CD1c-positive myeloid dendritic cell (primary cell): Measurements from ENCODE around the gene GABBR2.
"Not testable (repeated sequence)": the region's sequence is repeated elsewhere in the genome, so short reads cannot be mapped to it uniquely, and the experiment has no call there.

Experiments
- DNase-seq: peaks from one replicate; pipeline ENCODE4 v3.0.0-alpha.2; 2016; ENCODE audit errors: extremely low spot score

GABBR2 gene

DNA sequence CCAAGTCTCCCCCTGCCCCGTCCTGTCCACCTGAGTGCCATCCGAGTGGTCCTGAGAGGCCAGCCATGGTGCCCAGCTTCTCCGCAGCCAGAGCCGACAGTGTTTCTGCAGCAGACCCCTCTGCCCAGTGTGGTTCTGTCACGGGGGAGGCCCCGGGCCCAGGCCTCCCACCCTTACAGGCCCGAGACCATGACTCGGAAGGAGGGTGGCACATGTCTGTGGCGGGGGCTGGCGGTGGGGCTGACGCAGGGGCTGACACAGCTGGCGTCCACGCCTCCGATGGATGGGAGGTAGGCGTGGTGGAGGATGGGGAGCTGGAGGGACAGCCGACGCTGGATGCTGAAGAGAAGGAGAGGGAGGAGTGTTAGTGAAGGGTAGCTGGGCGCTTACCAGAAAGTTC is 418.3 kb downstream of the GABBR2 start:
- no peak for DNase-seq

DNA sequence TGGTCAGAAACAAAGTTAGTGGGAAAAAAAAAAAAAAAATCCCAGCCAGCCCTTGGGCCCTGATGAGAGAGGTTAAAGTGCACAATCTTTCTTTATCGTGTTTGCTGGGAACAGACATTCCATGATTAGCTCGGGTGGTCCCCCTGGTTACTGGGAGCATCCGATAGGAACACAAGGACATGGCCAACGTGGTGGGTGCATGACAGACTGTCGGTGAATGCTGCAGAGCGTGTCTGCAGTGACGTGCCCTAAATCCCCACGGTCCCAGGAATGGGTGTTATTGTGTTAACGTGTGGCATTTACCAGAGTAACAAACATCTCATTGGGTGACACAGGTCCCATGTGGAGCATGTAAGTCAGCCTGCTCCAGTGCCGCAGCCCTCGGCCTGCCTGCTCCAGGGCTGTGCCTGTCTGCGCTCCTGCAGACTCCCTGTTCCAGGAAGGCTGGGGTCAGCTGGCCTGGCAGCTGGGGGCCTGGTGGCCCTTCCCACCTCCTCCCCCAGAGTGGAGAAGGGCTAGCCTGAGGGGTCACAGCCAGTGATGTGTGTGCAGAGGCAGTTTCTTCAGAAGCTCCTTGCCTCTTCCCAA is 419.0 kb downstream of the GABBR2 start:
- DNase-seq: no peak

DNA sequence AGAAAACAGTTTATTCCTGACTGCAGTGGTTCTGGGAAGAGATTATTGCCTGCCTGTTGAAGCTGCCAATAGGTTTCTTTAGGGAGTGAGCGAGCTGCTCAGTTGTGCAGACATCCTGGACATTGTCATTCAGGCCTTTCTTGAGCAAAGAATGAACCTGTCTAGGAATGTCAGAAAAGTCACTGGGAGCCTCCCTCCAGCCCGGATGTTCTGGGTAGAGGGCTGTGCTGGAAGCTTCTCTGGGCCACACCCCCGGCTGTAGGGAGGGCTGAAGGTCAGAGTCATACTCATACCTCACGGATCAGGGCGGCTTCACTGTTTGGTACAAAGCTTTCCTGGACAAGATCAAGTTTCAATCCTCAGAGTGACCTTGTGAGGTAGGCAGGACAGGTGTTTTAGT is 419.9 kb downstream of the GABBR2 start:
- DNase-seq: no peak

DNA sequence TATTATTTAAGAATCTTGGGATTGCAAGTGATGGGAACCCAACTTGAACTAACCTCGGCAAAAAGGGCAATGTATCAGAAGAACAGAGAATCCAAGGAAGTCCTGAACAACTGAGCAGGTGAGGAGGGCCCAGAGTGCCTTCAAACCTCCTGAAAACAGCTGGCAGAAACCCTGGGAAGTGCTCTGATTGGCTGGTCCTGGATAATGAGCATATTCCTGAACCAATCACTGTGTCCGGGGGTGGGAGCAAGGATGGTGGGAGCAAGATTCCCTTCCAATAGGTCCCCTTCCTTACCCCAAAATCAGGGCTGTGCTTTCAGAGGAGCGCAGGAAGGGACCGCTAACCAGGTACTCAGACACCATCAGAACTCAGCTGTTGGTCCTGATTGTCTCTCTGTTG is 421.4 kb downstream of the GABBR2 start:
- no peak for DNase-seq

DNA sequence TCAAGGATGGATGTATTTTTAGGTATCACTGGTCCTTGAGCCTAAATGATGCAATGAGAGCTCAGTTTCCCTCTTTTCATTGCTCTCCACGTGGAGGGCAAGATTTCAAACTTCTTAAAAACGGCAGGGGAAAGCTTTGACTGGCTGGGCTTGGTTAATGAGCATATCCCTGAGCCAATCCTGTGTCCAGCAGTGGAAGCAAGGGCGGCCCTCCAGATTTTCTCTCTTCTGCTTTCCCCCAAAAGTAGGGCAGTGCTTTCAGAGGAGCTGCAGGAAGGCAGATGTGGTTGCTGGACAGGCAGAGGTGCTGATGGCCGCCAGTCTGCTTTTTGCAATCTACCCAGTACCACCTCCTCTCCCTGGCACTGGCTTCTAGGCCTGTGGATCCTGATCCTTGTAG is 423.3 kb downstream of the GABBR2 start:
- no peak for DNase-seq

DNA sequence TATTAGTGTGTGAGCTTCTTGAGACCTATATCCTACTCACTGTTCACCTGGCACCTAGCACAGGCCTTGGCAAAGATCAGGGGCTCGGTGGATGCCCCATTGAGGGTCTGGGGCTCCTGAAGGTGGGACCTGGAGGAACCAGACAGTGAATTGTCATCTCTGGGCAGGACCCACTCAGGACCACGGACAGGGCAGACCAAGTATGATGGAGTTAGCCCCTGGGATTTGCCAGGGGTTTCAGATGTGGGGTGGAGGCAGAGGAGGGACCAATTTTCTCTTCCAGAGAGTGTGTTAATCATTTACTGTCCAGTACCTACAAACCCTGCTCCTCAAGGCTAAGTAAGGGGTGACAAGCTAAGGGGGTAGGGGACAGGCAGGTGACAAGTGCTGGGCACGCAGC is 424.0 kb downstream of the GABBR2 start:
- no peak for DNase-seq

DNA sequence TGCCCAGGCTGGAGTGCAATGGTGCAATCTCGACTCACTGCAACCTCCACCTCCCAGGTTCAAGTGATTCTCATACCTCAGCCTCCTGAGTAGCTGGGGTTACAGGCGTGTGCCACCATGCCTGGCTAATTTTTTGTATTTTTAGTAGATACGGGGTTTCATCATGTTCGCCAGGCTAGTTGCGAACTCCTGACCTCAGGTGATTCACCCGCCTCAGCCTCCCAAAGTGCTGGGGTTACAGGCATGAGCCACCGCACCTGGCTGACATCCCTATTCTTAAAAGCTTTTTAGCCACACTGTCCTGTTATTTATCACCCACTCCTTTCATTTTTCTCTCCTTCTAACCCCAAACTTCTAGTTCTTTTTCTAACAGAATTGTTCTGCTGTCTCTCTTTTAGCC is 425.6 kb downstream of the GABBR2 start:
- DNase-seq: not testable (repeated sequence)

DNA sequence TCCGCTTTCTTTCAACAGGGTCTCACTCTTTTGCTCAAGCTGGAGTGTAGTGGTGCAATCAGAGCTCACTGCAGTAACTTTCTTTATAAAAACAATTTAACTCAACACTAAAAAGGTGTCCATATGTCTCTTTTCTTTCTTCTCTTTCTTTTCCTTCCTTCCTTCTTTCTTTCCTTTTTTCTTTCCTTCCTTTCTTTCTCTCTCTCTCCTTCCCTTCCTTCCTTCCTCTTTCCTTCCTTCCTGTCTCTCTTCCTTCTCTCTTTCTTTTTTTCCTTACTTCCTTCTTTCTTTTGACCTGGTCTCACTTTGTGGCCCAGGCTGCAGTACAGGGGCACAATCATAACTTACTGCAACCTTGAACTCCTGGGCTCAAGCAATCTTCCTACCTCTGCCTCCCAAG is 427.5 kb downstream of the GABBR2 start:
- DNase-seq: no peak

DNA sequence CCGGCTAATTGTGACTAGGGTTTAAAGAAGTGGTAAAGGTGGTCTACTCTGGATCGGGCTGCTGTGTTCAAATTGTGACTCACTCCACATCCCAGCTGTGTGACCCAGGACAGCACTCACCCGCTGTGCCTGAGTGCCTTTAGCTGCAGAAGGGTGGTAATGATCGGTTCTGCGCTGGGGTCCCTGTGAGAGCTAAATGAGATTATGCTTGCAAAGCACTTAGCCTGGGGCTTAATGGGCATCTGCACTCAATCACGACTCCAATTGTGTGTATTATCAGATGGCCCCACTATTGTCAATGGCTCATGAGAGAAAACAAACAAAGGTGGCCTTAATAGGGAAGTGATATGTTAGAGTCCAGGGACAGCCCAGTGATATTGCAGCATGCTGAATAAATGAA is 428.2 kb downstream of the GABBR2 start:
- DNase-seq: no peak

DNA sequence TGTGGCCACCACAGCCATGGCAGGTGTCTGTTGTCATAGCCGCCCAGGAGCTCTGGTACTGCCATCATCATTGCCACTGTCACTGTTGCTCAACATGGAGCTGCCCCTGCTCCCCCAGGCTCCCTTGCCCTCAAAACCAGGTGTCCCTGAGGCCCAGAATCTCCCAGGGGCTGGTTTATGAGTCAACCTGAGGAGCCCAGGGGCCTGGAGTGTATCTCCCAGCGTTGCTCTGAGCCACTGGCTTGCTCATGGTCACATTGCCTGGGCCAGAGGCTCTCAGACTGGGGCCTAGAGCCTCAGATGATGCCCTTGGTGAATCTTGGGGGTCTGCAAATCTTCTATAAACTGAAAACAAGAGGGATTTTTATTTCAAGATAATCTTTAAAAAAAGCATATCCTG is 428.6 kb downstream of the GABBR2 start:
- no peak for DNase-seq

DNA sequence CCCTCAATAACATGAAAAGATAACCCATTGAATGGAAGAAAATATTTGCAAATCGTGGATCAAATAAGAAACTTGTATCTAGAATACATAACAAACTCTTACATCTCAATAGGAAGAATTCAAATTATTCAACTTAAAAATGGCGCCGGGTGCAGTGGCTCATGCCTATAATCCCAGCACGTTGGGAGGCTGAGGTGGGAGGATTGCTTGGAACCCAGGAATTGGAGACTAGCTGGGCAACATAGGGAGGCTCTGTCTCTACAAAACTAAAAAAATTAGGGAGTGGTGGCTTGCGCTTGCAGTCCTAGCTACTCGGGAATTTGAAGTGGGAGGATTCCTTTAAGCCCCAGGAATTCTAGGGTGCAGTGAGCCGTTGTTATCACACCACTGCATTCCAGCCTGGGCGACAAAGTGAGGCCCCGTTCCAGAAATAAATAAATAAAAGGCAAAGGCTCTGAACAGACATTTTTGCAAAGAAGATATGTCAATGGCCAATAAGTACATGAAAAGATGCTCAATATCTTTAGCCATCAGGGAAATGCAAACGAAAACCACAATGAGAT is 431.7 kb downstream of the GABBR2 start:
- no peak for DNase-seq

DNA sequence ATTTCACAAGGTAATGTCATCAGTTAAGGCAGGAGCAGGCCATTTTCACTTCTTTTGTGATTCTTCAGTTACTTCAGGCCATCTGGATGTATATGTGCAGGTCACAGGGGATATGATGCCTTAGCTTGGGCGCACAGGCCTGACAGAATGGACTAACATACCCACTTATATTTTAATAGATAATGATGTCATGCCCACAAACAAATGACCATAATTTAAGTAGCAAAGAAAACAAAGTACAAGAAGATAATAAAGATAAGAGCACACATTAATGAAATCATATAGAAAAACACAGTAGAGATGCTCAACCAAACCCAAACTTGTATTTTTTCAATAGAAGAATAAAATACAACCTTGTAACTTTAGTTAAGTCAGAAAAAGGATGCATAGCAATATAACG is 433.6 kb downstream of the GABBR2 start:
- DNase-seq: no peak

DNA sequence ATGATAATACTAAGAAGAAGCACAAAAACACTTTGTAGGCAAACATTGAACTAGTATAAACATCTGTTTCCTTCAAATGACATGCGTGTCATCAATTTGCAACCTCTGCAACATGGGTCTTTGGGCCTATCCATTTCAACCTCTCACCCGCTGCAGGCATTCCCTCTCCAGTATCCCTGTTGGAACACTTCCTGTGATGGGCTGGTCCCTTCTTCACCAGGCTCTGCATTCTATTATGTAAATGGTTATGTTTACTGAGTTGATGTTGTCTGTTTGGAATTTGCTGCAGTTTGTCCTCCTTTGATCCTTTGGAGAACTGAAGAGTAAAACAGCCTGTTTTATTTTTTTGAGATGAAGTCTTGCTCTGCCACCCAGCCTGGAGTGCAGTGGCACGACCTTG is 436.7 kb downstream of the GABBR2 start:
- DNase-seq: no peak

DNA sequence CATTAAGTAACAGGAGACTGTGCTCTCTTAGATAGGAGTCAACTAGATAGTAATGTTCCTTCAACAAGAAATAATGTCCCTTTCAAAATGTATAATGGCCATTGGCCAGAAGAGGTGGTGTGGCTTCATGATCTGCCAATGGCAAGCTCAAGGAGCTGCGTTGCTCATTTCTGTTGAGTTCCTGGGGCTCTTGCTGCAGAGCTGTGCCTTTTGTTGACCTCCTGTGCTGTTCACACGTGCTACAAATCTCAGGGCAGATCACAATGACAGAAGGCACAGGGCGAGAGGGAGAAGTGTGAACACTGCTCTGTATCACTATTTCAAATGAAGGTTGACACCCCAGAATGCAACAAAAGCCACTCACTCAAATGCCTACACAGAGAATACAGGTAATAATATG is 437.3 kb downstream of the GABBR2 start:
- no peak for DNase-seq

DNA sequence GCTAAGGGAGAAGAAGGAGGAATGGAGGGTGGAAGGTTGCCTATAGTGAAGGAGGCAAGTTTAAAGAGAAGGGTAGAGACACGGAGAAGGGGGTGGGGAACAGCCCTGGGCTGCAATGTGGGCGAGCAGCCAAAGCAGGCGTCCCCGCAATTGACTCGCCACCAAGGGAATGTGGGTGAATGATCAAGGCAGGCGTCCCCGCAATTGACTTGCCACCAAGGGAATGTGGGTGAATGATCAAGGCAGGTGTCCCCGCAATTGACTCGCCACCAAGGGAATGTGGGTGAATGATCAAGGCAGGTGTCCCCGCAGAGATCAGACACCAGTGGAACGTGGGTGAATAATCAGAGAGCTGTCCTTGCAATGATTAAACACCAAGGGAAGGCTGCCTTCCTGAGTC is 438.5 kb downstream of the GABBR2 start:
- DNase-seq: not testable (repeated sequence)

DNA sequence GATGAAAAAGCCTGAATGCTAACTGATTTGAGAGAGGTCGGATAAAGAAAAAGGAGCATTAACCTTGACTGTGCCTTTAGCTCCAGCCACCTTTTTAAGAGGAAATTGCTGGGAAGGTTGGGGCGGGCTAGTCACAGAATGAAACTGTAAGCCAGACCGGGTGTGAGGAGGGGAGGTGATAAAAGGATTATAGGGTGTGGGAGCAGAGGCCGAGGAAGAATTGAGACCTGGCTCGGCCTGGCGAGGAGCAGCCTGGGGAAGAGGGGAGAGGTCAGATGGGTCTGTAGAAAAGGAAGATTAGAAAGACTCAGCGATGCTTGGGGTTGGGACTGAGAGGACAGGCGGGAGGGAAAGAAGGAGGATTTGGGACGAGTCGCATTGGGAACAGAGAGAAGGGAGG is 439.1 kb downstream of the GABBR2 start:
- not testable (repeated sequence) for DNase-seq

DNA sequence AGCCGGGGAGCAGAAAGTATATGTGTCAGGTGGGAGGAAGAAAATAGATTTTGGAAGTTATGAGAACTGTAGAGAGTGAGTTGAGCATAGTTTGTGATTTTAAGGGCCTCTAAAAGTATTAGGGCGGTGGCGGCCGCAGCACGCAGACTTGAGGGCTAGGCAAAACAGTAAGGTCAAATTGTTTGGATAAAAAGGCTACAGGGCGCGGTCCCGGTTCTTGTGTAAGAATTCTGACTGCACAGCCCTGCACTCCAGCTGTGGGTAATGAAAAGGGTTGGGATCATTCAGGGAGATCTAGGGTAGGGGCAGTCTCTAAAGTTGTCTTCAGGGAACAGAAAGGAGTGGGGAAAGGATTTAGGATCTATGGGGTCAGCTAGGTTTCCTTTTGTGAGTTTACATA is 441.2 kb downstream of the GABBR2 start:
- not testable (repeated sequence) for DNase-seq

DNA sequence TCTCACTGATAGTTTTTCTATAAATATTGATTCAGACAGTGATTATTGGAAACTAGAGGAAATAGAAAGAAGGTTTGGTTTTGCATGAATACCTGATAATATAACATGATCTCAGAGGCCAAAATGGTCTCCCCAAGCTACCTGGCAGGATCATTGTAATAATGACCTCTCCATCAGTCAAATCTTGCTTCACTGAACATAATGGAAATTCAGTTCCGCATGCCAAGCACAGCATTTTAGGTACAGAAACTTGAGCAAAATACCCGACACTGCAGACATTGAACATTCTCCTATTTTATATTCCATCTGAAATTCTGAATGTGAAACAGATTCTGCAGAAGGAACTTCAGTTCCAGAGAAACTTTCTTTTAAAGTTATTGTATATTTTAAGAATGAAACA is 444.2 kb downstream of the GABBR2 start:
- no peak for DNase-seq

DNA sequence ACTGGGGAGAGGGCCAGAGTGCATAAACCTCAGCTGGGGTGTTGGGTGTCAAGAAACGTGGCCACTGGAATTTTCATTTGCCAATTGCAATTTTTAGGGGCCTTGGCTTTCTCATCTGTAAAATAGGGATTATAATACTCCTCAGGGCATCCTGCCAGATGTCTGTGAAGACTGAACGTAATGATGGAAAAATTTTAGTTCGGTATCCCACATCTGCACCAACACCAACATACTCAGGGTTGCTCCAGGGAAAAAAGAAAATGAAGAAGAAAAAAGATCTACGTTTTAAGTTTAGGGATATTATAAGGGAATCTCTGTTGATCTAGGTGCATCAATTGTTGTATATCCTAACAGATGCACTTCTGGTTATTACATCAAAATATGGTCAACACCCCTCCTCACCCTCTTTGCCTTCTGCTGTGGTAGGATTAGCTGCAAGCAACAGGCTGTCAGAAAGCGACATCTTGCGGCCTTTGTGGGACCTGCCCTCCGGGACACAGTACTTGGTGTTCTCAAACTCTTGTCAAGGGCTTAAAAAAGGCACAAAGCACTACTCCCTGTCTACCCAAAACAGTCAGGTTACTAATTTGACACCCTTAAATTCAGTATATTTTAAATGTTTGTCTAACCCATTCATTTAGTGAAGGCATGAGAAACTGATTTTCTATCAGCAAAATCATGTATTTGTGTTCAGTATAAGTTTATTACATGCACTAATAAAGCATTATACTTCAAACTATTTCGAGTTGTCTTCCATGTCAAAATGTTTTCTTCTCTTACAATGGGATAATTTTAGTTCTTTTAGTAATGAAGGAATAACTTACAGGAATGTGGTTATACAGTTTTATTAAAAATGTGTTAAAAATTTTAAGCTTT is 445.0 kb downstream of the GABBR2 start:
- DNase-seq: peak; percentile 87

DNA sequence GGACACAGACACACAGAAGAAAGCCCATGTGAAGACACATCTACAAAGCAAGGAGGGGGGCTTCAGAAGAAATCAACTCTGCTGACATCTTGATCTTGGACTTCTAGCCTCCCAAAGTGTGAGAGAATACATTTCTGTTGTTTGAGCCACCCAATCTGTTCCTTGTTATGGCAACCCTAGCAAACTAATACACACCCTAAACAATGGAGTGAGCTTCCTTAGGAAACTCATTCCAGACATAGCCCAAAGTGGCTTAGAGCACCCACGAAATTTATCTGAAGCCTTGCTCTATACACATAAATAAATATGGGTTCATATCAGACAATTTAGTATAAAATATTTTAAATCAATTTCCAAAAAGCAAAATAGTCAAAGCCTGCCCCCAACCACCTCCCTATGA is 445.7 kb downstream of the GABBR2 start:
- no peak for DNase-seq

DNA sequence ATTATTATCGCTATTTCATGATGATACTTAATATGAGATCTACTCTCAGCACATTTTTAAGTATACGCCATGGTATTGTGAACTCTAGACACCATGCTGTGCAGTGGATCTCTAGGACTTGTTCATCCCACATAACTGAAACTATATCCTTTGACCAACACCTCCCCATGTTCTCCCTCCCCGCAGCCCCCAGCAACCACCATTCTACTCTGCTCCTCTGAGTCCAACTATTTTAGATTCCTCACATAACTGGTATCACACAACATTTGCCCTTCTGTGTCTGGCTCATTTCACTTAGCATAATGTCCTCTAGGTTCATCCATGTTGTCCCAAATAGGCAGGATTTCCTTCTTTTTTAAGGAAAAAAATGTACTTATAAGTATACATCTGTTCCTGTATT is 446.7 kb downstream of the GABBR2 start:
- no peak for DNase-seq

DNA sequence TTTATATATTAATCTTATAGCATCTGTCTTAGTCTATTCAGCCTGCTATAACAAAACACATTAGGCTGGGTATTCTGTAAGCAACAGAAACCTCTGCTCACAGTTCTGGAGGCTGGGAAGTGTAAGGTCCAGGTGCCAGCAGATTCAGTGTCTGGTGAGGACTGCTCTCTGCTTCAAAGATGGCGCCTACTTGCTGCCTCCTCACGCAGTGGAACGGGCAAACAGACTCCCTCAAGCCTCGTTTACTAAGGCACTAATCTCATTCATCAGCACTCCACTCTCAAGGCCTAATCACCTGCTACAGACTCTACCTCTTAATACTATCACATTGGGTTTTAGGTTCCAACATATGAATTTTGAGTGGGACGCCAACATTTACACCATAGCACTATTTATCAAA is 448.1 kb downstream of the GABBR2 start:
- DNase-seq: no peak

DNA sequence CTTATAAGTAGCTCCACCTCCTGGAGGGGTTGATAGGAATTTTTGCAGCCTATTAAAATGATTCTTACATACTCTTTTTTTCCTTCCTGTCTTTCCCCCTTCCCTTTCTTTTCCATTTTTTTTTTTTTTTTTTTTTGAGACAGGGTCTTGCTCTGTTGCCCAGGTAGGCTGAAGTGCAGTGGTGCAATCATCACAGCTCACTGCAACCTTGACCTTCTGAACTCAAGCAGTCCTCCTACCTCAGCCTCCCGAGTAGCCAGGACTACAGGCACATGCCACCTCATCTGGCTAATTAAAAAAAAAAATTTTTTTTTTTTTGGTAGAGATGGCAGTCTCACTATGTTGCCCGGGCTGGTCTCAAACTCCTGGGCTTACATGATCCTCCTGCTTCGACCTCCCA is 448.9 kb downstream of the GABBR2 start:
- no peak for DNase-seq
